NB4 (cell line): Measurements from ENCODE around the gene ACOXL.

Experiments used
- DNase-seq: peaks from one replicate; pipeline ENCODE4 v3.0.0; 2010; ENCODE audit warnings: low read depth
- H3K4me3 ChIP-seq: one replicate; pipeline ENCODE4 v1.5.1; 2011; ENCODE audit warnings: mild to moderate bottlenecking, low read depth, low read length, moderate library complexity
- CTCF ChIP-seq: IDR thresholded peaks from one replicate; pipeline ENCODE4 v1.5.1; 2012; ENCODE audit warnings: low read depth, low read length
- MAX ChIP-seq: IDR thresholded peaks from 2 replicates; pipeline ENCODE4 v1.6.1; 2011; ENCODE audit warnings: low read depth, low read length
- MYC ChIP-seq: IDR thresholded peaks from 2 replicates; pipeline ENCODE4 v1.6.1; 2011; ENCODE audit warnings: low read depth, low read length
- POLR2A ChIP-seq: IDR thresholded peaks from 2 replicates; pipeline ENCODE4 v1.6.1; 2011; ENCODE audit warnings: mild to moderate bottlenecking; ENCODE audit not compliant: insufficient read length; ENCODE audit errors: extremely low read depth

The ACOXL gene

GRCh38 chr2:110724820-110725219 is 7.6 kb upstream of the ACOXL start:
- DNase-seq, result no peak
- no peak overlapping the region for H3K4me3 ChIP-seq
- TF ChIP-seq CTCF (no peak), POLR2A (no peak), MAX (no peak), MYC (no peak)

- no peak overlapping the region for H3K4me3 ChIP-seq
- DNase-seq, result no peak
- TF ChIP-seq MAX (no peak), CTCF (no peak), POLR2A (no peak), MYC (no peak)
These were observed 7.0 kb upstream of the ACOXL start for GRCh38 chr2:110725370-110725769.

GRCh38 chr2:110725859-110726258 is 6.5 kb upstream of the ACOXL start:
- no peak overlapping the region for H3K4me3 ChIP-seq
- no peak for DNase-seq
- TF ChIP-seq CTCF (no peak), MAX (no peak), MYC (no peak), POLR2A (no peak)

GRCh38 chr2:110726285-110726684 is 6.1 kb upstream of the ACOXL start:
- no peak for TF ChIP-seq MYC
- no peak for TF ChIP-seq MAX
- TF ChIP-seq CTCF, result no peak
- no peak for TF ChIP-seq POLR2A
- no peak for DNase-seq
- H3K4me3 ChIP-seq, result no peak overlapping the region

- no peak overlapping the region for H3K4me3 ChIP-seq
- TF ChIP-seq MYC (no peak), CTCF (no peak), MAX (no peak), POLR2A (no peak)
- no peak for DNase-seq
These were observed 4.5 kb upstream of the ACOXL start for GRCh38 chr2:110727923-110728322.

- H3K4me3 ChIP-seq, result no peak overlapping the region
- no peak for TF ChIP-seq MYC
- TF ChIP-seq CTCF, result no peak
- no peak for TF ChIP-seq POLR2A
- no peak for TF ChIP-seq MAX
- no peak for DNase-seq
These were observed 3.3 kb upstream of the ACOXL start for GRCh38 chr2:110729106-110729505.
